ENCODE results near the gene OR51B5. TPM values are rescaled to one million over a fixed set of nuclear protein-coding genes. Genes with fewer than 3 reads are reported as not detected.

Gene OR51B5
- total and polyA plus RNA-seq, 2 donors (not counting 3 experiments of a cell fraction or from before 2014, with no cell fraction given) = 0.07 TPM; not detected in 1

DNA sequence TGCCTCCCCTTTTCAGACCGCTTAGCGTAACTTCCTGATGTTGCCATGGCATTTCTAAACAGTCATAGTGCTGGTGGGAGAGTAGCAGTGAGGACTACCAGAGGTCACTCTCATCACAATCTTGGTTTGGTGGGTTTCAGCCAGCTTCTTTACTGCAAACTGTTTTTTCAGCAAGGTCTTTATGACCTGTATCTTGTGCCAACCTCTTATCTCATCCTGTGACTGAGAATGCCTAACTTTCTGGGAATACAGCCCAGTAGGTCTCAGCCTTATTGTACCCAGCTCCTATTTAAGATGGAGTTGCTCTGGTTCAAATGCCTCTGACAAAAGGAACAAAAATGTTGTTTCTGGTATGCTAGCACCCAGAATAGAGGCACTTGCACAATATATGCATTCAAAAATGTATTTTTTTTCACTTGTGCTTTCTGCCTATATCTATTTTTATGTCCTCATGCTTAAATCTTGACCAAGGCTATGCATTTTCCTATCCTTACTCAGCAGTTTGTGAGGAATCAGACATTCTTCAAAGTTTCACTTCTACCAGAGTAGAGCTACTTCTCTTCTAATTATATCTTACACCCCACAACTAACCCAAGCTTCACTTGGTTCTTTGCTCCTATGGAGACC, 24.2 kb upstream of the OR51B5 start:
- POLR2A ChIA-PET = no interaction called here
- Histone ChIP-seq H3K9ac (replicated peaks; ENCODE audit: extremely low read depth, insufficient read depth, low read length) (no peak overlapping the region), H3K9me1 (replicated peaks; ENCODE audit: control insufficient read depth, extremely low read depth, insufficient read depth, low read length) (no peaks in the 10 kb centered on the region), H2AFZ (ENCODE audit: low read depth, low read length) (no peak overlapping the region), H3K36me3 (ENCODE audit: control insufficient read depth in 2 of 2, extremely low read depth in 1 of 2, insufficient read depth in 2 of 2, low read length in 2 of 2) (no peaks in the 10 kb centered on the region), H3K79me2 (ENCODE audit: control insufficient read depth, insufficient read depth, low read length) (no peaks in the 10 kb centered on the region), H3K9me3 (replicated peaks; ENCODE audit: control insufficient read depth, insufficient read depth, low read length) (no peaks in the 10 kb centered on the region), H3K4me2 (ENCODE audit: insufficient read depth, low read length) (no peak overlapping the region), H3K4me1 (ENCODE audit: control insufficient read depth, extremely low read depth, insufficient read depth, low read length) (peaks cover 32% of the 10 kb centered on the region), H3K27me3 (ENCODE audit: control insufficient read depth in 2 of 2, insufficient read depth in 2 of 2, low read length in 2 of 2) (no peaks in the 10 kb centered on the region), H3K4me3 (replicated peaks in 1 of 3; ENCODE audit: insufficient read depth in 1 of 3, low read depth in 1 of 3, low read length in 3 of 3) (no peak overlapping the region), H4K20me1 (replicated peaks; ENCODE audit: control insufficient read depth, extremely low read depth, insufficient read depth, low read length) (no peaks in the 10 kb centered on the region), H3K27ac (ENCODE audit: insufficient read depth, low read depth, low read length) (peak overlapping the region; percentile 69)
- dilution Hi-C loops (cut with MboI; ENCODE audit: extremely low pct_ligation_motif_present, low sequenced_read_pairs) = no loop called here
- FAIRE-seq = no peak
- CTCF ChIA-PET = interaction anchor here (1.0 to 1.4 kb wide), 3 partner anchors 76 to 731 kb away, joined by 3 read pairs; partner anchors contain the start of gene OR51D1
- intact Hi-C loops (cut with micrococcal nuclease) = loop anchor here (1.0 kb wide), 1 partner anchor 87 kb away; no protein-coding TSS in a partner anchor
- DNase-seq (ENCODE audit: low read depth, low spot score) = peak; percentile 92
- BruUV-seq (replicated peaks) = no TSS peak
- TF ChIP-seq MYC (IDR thresholded peaks at IDR 0.05; ENCODE audit: low read depth, low read length) (no peak), JUN (IDR thresholded peaks at IDR 0.05; ENCODE audit: borderline replicate concordance, insufficient read depth, insufficient read length, low read depth) (peak; percentile 63), POLR2A (IDR thresholded peaks at IDR 0.05; ENCODE audit: low read depth, low read length) (no peak), GATA2 (IDR thresholded peaks at IDR 0.05; ENCODE audit: insufficient read depth, insufficient read length, low read depth, low read length) (peak; percentile 76), FOS (IDR thresholded peaks at IDR 0.05; ENCODE audit: borderline replicate concordance, insufficient read depth, low read length) (peak; percentile 56), EZH2 (IDR thresholded peaks at IDR 0.05; ENCODE audit: borderline replicate concordance, low read depth, low read length, severe bottlenecking) (no peak), POLR2AphosphoS5 (IDR thresholded peaks at IDR 0.05; ENCODE audit: insufficient read depth, low read depth, low read length) (peak; percentile 26)
- TF ChIP-seq, protein P1, sequence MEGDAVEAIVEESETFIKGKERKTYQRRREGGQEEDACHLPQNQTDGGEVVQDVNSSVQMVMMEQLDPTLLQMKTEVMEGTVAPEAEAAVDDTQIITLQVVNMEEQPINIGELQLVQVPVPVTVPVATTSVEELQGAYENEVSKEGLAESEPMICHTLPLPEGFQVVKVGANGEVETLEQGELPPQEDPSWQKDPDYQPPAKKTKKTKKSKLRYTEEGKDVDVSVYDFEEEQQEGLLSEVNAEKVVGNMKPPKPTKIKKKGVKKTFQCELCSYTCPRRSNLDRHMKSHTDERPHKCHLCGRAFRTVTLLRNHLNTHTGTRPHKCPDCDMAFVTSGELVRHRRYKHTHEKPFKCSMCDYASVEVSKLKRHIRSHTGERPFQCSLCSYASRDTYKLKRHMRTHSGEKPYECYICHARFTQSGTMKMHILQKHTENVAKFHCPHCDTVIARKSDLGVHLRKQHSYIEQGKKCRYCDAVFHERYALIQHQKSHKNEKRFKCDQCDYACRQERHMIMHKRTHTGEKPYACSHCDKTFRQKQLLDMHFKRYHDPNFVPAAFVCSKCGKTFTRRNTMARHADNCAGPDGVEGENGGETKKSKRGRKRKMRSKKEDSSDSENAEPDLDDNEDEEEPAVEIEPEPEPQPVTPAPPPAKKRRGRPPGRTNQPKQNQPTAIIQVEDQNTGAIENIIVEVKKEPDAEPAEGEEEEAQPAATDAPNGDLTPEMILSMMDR (IDR thresholded peaks at IDR 0.05; ENCODE audit: extremely low read depth in 1 of 2, insufficient read depth in 1 of 2, low read depth in 1 of 2, low read length in 2 of 2) = no peak
- TF ChIP-seq, protein P2, sequence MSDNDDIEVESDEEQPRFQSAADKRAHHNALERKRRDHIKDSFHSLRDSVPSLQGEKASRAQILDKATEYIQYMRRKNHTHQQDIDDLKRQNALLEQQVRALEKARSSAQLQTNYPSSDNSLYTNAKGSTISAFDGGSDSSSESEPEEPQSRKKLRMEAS (IDR thresholded peaks at IDR 0.05; ENCODE audit: insufficient read depth, insufficient read length) = no peak

Data from endothelial cell of umbilical vein (primary cell).